NCI-H2171 treated with DMSO at 0.1 percent for 48 hours (cell line): Measurements from ENCODE around the gene PARD3.

ENCODE experiments used
- DNase-seq: peaks from one replicate; lab custom pipeline; 2025; lab: John Stamatoyannopoulos, UW

The PARD3 gene

GRCh38 chr10:34181553-34182300 lies 633.4 kb downstream of the PARD3 start:
- DNase-seq = no peak

GRCh38 chr10:34180749-34181148 lies 634.3 kb downstream of the PARD3 start:
- no peak for DNase-seq

- no peak for DNase-seq
These were observed 635.8 kb downstream of the PARD3 start for GRCh38 chr10:34179280-34179679.

- no peak for DNase-seq
These were observed 636.3 kb downstream of the PARD3 start for GRCh38 chr10:34178756-34179155.

DNA sequence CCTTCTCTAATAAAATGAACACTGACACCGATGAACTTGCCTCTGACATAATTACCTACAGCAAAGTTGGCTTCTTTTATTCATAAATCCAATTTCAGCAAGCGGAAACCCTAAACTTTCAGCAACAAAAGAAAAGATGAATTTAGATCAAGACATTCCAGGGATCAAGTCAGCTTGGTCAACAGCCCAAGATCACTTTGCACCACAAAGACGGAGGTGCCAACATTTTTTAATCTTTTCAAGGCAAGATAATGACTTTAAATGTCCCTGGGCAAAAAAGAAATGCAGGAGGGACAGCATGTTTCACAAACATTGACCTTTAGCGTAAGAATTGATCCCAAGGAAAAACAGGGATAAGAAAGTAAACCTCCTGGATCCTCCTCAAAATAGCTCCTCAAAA lies 636.9 kb downstream of the PARD3 start:
- no peak for DNase-seq

DNA sequence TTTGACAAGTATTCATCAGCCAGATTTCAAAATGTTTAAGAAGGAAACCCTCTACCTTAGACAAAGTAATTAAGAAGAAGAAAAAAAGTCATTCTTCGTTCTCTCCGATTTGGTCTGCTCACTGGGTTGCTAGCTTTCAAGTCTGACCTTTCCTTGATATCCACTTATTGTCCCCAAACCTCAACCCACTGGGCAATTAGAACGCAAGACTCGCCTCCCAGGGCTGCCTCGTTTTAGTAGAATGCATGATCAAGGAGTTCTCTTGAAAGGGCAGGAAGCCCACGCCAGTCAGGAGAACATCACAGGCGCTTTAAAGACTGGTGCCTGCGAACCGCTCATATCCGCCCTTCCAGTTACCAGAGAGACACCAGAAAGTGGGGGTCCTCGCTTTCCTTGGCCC lies 637.7 kb downstream of the PARD3 start:
- DNase-seq = no peak

GRCh38 chr10:34176351-34176750 lies 638.7 kb downstream of the PARD3 start:
- no peak for DNase-seq

- DNase-seq = peak; percentile 8
These were observed 640.0 kb downstream of the PARD3 start for GRCh38 chr10:34175121-34175520.

DNA sequence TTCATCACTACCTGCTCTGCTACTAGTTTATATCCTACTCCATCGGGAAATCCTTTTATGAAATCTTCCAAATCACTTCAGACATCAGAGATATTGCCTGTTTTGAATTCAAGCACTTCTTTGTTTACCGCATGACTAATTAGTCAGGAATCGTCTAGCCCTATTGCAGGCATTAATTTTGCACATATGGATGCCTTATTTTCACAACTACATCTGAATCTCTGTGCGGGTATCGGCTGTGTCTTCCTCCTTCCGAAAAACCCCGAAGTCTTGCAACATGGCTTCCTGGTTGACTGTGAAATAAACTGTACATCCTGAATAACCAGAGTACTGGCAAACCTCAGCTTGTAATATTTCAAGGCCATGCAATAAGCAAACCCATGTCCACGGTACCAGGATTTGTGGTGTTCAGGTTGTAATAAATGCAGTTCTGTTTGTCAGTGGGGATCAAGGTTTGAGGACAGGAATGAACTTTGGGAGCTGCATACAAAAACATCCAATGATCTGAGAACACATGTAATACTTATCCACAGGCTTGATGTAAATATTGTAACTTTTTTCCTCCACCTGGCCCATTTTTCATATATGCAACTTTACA lies 642.1 kb downstream of the PARD3 start:
- DNase-seq = no peak

DNA sequence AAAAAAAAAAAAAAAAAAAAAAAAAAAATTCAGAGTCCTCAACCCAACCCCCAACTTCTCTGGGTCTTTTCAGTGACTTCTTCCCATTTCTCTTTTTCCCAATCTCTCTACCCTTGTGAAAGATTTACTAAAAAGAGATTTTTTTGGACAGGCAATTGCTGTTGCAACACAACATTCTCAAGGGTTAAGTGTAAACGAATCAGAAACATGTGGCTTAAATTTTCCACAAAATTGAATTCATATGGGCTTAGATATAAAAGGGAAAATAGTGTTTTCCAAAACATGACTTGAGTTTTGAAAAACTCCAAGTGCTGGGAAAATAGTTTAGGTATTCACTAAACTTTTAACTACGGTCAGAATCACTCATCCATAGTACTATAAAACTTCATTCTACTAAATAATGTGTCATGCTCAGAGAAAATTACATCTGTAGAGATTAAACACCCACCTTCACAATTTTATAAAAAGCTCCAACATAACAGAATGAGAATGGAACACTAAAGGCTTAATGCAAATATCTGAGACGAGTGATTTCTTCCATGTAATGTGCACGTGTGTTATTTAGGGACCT lies 643.1 kb downstream of the PARD3 start:
- DNase-seq = no peak

DNA sequence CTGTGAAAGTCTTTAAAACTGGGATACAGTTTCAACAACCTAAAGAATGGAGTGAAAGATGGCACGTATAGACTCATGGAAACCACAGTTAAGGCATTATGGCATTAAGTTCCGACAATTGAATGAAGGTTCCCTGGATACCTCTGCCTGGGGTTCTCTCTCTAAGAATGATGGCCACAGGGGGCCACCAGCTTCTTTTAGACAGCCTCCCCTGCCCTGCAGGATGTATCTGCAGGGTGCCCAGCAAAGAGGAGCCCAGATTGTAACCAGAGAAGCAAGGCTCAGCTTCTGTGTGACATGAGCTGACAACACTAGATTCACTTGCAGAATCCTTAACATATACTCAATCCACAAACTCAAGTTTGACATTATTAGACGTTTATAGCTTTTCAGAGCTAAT lies 645.4 kb downstream of the PARD3 start:
- DNase-seq = no peak

GRCh38 chr10:34169131-34169530 lies 646.0 kb downstream of the PARD3 start:
- no peak for DNase-seq

DNA sequence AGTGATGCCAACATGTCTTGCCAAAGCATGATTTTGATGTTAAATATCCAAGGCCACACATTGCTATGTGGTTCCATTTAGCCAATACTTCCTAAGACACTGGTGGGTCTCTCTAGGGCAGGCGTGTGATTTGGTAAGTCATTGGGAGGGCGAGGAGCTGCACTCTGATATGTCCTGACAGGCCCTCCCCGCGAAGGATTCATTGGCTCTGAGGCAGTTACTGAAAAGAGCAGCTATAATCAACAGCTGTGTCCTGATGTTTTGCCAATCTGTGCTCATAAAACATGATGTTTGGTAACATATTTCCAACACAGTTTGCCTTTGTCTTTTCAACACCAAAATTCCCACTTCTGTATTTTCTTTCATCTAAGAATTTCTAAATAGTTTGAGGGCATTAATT lies 646.7 kb downstream of the PARD3 start:
- DNase-seq = peak; percentile 10

- no peak for DNase-seq
These were observed 648.3 kb downstream of the PARD3 start for GRCh38 chr10:34166823-34167222.

DNA sequence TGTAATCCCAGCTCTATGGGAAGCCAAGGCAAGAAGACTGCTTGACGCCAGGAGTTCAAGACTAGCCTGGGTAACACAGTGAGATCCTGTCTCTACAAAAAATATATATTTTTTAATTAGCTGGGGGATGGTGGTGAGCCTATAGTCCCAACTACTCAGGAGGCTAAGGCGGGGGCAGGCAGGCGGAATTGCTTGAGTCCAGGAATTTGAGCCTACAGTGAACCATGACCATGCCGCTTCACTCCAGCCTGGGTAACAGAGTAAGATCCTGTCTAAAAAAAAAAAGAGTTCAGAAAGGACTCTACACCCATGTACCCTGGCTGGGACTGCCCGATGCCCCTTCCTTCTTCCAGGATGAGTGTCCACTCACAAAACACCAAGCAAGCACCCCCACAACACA lies 648.7 kb downstream of the PARD3 start:
- DNase-seq = no peak

- DNase-seq = no peak
These were observed 651.1 kb downstream of the PARD3 start for GRCh38 chr10:34164029-34164428.

DNA sequence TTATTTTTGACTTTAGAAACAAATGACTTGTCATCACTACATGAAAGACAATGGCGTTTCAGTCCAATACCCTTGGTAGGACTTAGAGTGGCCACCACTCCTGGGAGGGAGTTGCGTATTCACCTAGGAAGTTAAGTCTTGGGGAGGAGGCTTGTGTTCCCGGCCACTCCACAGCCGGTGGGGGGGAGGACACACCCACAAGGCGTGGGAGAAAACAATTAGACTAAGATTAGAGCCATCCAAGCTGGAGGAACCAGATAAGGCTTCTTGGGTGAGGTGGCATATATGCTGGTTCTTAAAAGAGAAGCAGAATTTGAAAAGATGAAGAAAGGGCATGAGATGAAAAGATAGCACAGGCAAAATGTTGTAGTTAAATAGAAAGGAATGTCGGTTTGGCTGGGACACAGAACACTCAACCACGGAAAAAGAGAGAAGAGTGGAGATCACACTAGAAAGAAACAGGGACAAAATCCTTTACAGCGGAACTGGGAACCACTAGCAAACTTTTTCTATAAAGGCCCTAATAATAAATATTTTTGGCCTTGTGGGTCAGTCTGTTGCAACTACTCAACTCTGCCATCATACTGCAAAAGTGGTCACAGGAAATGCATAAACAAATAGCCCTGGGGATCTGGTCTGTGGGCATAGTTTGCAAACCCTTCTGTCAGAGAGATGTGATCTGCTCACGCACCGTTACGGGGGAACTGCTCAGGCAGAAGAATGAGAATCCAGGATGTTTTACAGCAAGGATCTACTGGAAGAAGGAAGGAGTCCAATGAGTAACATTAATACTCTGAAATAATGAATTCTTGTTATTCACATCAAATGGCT lies 651.8 kb downstream of the PARD3 start:
- DNase-seq = no peak

DNA sequence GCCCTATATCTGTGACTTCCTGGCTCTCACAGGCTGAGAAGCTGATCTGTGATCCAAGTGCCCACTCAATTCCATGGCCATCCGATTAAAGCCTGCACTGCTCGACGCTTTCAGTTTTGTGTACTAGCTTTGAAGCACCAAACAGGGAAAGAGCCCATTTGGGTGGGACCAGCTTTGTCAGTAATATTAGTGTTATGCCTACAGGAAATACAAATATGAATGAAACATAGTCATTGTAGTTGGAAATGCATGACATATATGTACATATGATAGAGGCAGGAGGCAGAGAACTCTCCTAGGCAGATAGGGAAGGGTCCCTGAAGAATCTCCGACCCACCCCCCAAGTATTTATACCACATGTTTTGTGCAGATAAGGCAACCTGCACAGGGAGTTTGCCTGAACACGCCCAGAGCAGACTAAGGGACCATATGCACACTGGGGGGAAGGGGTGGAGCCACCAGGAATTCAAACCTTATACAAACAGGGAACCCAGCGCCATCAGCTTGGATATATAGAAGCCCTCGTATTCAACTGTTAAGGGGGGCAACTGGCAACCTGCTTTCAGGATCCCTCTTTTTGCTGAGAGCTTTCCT lies 653.2 kb downstream of the PARD3 start:
- peak; percentile 11 for DNase-seq

- DNase-seq = no peak
These were observed 654.5 kb downstream of the PARD3 start for GRCh38 chr10:34160595-34160994.

DNA sequence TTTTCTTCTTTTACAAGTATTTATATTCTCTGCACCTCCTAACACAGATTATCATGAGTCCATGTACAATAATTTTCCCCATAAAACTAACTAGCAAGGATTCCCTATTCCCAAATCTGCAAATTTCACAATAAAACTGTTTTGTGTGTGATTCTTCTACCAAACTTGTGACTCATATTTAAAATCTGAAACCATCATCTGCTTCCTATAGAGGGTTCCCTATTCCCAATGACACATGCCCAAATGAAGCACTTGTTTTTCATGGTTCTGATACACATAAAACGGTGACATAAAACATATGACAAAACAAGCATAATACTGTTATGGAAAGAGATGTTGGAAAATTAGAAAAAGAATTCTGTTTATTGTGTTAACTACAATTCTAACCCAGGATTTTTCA lies 657.6 kb downstream of the PARD3 start:
- no peak for DNase-seq

- DNase-seq = no peak
These were observed 658.2 kb downstream of the PARD3 start for GRCh38 chr10:34156781-34157425.

- DNase-seq = no peak
These were observed 659.3 kb downstream of the PARD3 start for GRCh38 chr10:34155812-34156211.
